ENCODE data around the gene DYRK1A.

DNA sequence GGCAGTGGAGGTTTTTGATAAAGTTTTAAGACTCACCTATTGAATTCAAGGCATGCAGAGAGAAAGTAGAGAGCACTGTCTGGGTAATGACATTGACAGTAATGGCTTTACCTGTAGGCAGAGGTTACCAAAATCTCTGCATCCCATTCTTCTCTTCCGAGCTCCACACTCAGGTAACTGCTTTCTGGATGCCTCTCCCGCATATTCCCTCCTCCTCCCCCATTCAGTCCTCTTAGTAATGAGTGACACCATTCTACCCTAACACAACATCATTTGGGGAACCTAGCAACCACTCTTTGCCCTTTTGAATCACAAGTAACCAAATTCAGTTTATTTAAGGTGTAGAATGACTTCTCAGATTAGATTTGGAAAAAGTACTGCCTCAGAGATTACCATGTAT lies 56.5 kb downstream of the DYRK1A start:
- TF ChIP-seq, protein P1, sequence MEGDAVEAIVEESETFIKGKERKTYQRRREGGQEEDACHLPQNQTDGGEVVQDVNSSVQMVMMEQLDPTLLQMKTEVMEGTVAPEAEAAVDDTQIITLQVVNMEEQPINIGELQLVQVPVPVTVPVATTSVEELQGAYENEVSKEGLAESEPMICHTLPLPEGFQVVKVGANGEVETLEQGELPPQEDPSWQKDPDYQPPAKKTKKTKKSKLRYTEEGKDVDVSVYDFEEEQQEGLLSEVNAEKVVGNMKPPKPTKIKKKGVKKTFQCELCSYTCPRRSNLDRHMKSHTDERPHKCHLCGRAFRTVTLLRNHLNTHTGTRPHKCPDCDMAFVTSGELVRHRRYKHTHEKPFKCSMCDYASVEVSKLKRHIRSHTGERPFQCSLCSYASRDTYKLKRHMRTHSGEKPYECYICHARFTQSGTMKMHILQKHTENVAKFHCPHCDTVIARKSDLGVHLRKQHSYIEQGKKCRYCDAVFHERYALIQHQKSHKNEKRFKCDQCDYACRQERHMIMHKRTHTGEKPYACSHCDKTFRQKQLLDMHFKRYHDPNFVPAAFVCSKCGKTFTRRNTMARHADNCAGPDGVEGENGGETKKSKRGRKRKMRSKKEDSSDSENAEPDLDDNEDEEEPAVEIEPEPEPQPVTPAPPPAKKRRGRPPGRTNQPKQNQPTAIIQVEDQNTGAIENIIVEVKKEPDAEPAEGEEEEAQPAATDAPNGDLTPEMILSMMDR (IDR thresholded peaks at IDR 0.05): no peak
- no peak for TF ChIP-seq POLR2A (IDR thresholded peaks at IDR 0.05)

All from prostate gland (tissue), 2 donors.